Measurements from ENCODE around the gene CEP72.

The CEP72 gene

DNA sequence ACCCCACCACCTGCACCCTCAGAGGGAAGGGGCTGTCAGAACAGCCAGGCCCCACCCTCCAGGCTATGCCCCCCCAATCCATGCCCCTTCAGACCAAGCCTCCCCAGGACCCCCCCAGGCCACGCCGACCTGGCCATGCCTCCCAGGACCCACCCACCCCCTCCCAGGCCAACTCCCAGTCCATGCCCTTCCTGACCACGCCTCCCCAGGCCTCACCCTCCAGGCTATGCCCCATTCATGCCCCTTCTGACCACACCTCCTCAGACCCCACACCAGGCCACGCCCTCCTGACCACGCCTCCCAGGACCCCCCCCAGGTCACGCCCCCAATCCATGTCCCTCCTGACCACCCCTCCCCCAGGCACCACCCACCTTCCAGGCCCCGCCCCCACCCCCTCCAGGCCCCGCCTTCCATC, 53.4 kb downstream of the CEP72 start:
- TF ChIP-seq, protein P1, sequence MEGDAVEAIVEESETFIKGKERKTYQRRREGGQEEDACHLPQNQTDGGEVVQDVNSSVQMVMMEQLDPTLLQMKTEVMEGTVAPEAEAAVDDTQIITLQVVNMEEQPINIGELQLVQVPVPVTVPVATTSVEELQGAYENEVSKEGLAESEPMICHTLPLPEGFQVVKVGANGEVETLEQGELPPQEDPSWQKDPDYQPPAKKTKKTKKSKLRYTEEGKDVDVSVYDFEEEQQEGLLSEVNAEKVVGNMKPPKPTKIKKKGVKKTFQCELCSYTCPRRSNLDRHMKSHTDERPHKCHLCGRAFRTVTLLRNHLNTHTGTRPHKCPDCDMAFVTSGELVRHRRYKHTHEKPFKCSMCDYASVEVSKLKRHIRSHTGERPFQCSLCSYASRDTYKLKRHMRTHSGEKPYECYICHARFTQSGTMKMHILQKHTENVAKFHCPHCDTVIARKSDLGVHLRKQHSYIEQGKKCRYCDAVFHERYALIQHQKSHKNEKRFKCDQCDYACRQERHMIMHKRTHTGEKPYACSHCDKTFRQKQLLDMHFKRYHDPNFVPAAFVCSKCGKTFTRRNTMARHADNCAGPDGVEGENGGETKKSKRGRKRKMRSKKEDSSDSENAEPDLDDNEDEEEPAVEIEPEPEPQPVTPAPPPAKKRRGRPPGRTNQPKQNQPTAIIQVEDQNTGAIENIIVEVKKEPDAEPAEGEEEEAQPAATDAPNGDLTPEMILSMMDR (IDR thresholded peaks at IDR 0.05; ENCODE audit: low read depth, low read length), result no peak
- TF ChIP-seq MYC (IDR thresholded peaks at IDR 0.05; ENCODE audit: low read depth, low read length) (no peak), POLR2A (IDR thresholded peaks at IDR 0.05; ENCODE audit: extremely low read depth, insufficient read length) (no peak)
- TF ChIP-seq, protein P2, sequence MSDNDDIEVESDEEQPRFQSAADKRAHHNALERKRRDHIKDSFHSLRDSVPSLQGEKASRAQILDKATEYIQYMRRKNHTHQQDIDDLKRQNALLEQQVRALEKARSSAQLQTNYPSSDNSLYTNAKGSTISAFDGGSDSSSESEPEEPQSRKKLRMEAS (IDR thresholded peaks at IDR 0.05; ENCODE audit: low read depth, low read length), result no peak
- no peak overlapping the region for H3K4me3 ChIP-seq (ENCODE audit: low read depth, low read length)
- no peak for DNase-seq (ENCODE audit: low read depth)

DNA sequence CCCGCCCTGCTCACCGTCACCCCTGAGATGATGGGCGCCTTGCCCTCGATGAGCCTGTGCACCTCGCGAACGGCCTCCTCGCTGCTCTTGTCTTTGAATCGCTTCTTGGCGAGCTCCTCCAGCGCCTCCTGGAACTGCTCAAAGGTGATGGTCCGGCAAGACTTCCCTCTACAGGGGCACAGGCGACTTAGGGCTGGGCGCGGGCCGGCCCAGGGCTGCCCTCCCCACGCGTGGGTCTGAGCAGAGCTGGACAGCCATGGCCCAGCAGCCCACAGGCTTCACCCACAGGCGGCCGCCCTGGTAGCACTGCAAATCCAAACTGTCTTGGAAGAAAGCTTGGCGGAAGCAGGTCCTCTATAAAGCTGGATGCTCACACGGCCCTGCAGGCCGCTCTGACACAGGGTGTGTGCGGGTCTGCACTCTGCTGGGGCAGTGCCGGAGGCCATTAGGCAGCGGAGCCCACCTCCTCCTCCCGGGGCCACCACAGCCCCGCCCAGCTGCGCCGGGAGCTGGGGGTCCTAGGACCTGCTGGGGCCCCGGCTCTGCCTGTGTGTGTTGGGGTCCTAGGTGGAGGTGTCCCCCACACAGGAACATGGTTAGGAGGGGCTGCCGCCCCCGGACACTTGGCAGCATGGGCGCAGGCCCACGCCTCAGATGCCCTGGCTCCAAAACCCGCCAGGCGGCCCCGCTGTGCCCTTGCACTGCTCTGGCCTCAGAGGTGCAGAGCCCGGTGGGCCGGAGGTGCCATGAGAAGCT, 54.0 kb downstream of the CEP72 start:
- TF ChIP-seq, protein P2 (IDR thresholded peaks at IDR 0.05; ENCODE audit: low read depth, low read length), result no peak
- TF ChIP-seq, protein P1 (IDR thresholded peaks at IDR 0.05; ENCODE audit: low read depth, low read length), result no peak
- TF ChIP-seq MYC (IDR thresholded peaks at IDR 0.05; ENCODE audit: low read depth, low read length), result no peak
- TF ChIP-seq POLR2A (IDR thresholded peaks at IDR 0.05; ENCODE audit: extremely low read depth, insufficient read length), result no peak
- no peak for DNase-seq (ENCODE audit: low read depth)
- no peak overlapping the region for H3K4me3 ChIP-seq (ENCODE audit: low read depth, low read length)

DNA sequence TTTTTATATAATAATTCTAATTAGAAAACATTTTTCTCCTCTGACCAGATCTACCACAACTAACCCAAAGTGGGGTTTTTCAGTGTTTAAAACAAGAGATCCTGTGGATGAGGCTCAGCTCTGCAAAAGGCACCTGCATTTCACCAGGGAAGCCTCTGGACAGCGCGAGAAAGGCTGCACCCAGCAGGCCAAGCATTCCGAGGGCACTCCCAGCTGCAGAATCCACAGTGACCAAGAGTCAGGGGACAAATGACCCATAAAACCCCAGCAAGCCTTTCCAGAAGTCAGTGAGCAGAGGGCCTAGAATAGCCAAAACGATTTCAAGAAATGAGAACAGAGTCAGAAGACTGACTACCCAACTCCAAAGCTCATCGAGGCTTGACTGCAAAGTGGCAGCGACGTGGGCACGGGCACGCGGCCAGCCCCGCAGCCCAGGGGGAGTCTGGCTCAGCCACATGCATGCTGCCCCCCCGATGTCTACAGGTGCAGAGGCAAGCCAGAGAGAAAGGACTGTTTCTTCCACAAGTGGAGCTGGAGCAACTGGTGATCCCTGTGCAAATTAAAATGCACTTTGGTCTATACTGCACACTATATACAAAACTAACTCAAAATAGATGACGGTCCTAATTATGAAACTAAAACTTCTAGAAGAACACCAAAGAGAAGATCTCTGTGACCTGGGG, 54.8 kb downstream of the CEP72 start:
- no peak for DNase-seq (ENCODE audit: low read depth)
- no peak overlapping the region for H3K4me3 ChIP-seq (ENCODE audit: low read depth, low read length)
- TF ChIP-seq, protein P2 (IDR thresholded peaks at IDR 0.05; ENCODE audit: low read depth, low read length), result no peak
- TF ChIP-seq MYC (IDR thresholded peaks at IDR 0.05; ENCODE audit: low read depth, low read length) (no peak), POLR2A (IDR thresholded peaks at IDR 0.05; ENCODE audit: extremely low read depth, insufficient read length) (no peak)
- TF ChIP-seq, protein P1 (IDR thresholded peaks at IDR 0.05; ENCODE audit: low read depth, low read length), result no peak

DNA sequence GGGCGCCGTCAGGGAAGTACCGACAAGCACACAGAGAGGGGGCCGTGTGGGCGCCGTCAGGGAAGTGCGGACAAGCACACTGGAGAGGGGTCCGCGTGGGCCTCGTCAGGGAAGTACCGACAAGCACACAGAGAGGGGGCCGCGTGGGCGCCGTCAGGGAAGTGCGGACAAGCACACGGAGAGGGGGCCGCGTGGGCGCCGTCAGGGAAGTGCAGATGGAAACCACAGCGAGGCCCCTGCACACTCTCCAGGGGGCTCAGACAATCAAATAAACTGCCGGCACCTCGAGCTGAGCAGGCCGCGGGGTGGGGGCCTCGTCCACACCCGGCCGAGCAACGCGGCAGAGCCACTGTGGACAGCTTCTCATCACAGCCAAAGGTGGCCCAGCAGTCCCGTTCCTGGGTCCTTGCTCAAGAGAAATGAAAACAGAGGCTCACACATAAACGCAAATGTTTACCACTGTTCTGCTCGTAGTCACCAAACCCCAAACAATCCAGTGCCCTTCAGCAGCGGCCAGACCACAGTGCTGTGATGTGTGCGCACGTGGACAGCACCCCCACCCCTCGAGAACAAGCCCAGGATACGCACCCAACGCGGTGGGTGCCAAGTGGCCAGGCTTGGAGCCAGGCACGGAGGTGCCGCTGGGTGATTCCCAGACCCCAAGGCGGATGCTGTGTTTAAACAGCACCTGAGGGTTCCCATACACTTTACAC, 56.3 kb downstream of the CEP72 start:
- no peak overlapping the region for H3K4me3 ChIP-seq (ENCODE audit: low read depth, low read length)
- no peak for DNase-seq (ENCODE audit: low read depth)
- no peak for TF ChIP-seq POLR2A (IDR thresholded peaks at IDR 0.05; ENCODE audit: extremely low read depth, insufficient read length)
- TF ChIP-seq, protein P2 (IDR thresholded peaks at IDR 0.05; ENCODE audit: low read depth, low read length), result no peak
- TF ChIP-seq MYC (IDR thresholded peaks at IDR 0.05; ENCODE audit: low read depth, low read length), result no peak
- TF ChIP-seq, protein P1 (IDR thresholded peaks at IDR 0.05; ENCODE audit: low read depth, low read length), result no peak

DNA sequence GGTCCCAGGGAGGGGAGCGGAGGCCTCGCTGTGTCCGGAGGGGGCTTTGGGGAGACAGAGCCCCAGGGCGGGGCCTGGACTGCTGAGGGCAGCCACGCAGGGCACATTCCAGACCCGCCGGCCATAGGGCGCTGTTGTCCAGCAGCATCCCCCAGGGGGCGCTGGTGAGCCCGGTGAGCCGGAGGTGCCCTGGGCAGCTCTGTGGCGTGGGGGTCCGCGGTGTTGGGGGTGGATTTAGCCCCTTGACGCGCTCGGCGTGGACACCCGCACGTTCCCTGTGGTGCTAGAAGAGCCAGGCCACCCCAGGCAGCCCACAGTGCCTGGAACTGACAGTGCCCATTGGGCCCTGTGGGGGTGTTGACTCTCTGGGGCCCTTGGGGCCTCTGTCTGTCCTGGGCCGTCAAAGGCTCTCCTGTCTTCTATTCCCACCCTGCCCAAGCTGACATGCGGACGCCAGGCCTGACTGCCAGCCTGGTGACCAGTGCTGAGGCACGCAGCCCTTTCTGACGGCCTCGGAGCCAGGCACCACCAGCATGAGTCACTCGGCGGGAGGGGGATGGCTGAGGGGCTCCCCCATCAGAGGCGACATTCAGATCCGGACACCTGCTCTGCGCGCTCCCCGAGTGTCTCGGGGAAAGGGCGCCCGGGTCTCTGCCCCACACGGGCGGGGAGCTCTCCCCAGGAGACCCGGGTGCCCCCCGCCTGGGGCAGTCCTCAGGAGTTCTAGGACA, 57.1 kb downstream of the CEP72 start:
- H3K4me3 ChIP-seq (ENCODE audit: low read depth, low read length), result no peak overlapping the region
- peak; percentile 27 for DNase-seq (ENCODE audit: low read depth)
- TF ChIP-seq MYC (IDR thresholded peaks at IDR 0.05; ENCODE audit: low read depth, low read length), result no peak
- TF ChIP-seq, protein P2 (IDR thresholded peaks at IDR 0.05; ENCODE audit: low read depth, low read length), result no peak
- TF ChIP-seq, protein P1 (IDR thresholded peaks at IDR 0.05; ENCODE audit: low read depth, low read length), result peak; percentile 75

Measured in NB4 (cell line).